DOHH2 (cell line): Measurements from ENCODE around the gene KIF26A.

Experiments used
- EZH2phosphoT487 ChIP-seq: fragments of 200-600 bp; sonication (generic); IDR thresholded peaks from 2 replicates; pipeline ENCODE4 v1.6.1; 2017; ENCODE audit warnings: borderline replicate concordance, mild to moderate bottlenecking, antibody characterized with exemption, low read length, moderate library complexity, mixed read lengths
- TF ChIP-seq, protein P1 (sequence below): fragments of 200-600 bp; sonication (generic); IDR thresholded peaks from one replicate; pipeline ENCODE4 v1.5.1; 2014; ENCODE audit warnings: antibody characterized with exemption, mild to moderate bottlenecking, low read depth, low read length; ENCODE audit not compliant: poor library complexity, severe bottlenecking

DNA sequence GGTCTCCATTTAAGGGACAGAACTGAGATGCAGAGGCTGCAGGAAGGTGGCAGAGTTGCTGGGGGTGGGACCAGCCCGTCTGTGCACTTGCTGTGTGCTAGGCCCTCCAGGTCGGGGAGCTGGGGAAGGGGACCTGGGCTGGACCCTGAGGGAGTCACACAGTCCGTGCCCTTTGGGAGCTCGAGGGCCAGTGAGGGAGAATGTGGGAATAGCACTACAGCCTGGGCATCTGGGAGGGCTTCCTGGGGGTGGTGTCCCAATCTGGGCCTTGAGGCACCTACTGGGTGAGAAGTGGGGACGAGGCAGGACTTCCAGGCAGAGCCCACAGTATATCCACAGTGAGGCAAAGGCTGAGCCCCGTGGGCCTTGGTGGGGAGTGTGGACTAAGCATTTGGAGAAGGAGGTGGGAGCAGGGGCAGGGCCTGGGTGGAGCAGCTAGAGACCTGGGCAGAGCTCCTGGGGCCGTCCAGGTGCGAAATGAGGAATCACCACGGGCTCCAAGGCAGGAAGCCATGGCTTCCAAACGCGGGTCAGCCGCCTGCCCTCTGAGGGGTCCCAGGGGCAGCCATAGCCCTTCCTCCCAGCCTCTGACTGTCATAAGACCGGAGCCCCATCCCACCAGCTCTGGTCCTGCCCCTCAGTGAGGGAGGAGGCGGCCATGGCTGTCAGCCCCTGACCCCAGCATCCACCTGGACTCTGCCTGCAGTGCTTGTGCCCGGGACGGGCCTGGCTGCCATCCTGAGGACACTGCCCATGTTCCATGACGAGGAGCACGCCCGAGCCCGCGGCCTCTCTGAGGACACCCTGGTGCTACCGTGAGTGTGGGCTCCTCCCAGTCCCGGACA, 46.2 kb upstream of the KIF26A start:
- TF ChIP-seq, protein P1, sequence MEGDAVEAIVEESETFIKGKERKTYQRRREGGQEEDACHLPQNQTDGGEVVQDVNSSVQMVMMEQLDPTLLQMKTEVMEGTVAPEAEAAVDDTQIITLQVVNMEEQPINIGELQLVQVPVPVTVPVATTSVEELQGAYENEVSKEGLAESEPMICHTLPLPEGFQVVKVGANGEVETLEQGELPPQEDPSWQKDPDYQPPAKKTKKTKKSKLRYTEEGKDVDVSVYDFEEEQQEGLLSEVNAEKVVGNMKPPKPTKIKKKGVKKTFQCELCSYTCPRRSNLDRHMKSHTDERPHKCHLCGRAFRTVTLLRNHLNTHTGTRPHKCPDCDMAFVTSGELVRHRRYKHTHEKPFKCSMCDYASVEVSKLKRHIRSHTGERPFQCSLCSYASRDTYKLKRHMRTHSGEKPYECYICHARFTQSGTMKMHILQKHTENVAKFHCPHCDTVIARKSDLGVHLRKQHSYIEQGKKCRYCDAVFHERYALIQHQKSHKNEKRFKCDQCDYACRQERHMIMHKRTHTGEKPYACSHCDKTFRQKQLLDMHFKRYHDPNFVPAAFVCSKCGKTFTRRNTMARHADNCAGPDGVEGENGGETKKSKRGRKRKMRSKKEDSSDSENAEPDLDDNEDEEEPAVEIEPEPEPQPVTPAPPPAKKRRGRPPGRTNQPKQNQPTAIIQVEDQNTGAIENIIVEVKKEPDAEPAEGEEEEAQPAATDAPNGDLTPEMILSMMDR = no peak
- no peak for TF ChIP-seq EZH2phosphoT487
